LNCaP clone FGC (cell line): Measurements from ENCODE around the gene CYP27B1.

Source experiments
- DNase-seq: peaks from one replicate; pipeline ENCODE4 v3.0.0-alpha.2; 2011; ENCODE audit warnings: low read depth
- H3K4me3 ChIP-seq: 2 replicates; pipeline ENCODE4 v1.5.1; 2011; ENCODE audit warnings: mild to moderate bottlenecking, low read depth, low read length, control low read depth
- CTCF ChIP-seq: IDR thresholded peaks from 2 replicates; pipeline ENCODE4 v1.5.1; 2012; ENCODE audit warnings: mild to moderate bottlenecking; ENCODE audit not compliant: control insufficient read depth, insufficient read depth; ENCODE audit errors: extremely low read depth

CYP27B1 gene

GRCh38 chr12:57735198-57735855, 31.6 kb downstream of the CYP27B1 start:
- DNase-seq: no peak
- no peak overlapping the region for H3K4me3 ChIP-seq
- TF ChIP-seq CTCF: no peak

GRCh38 chr12:57734591-57734990, 32.3 kb downstream of the CYP27B1 start:
- H3K4me3 ChIP-seq: no peak overlapping the region
- no peak for TF ChIP-seq CTCF
- DNase-seq: no peak

GRCh38 chr12:57733928-57734327, 33.0 kb downstream of the CYP27B1 start:
- TF ChIP-seq CTCF: no peak
- DNase-seq: no peak
- no peak overlapping the region for H3K4me3 ChIP-seq

GRCh38 chr12:57732726-57733593, 33.9 kb downstream of the CYP27B1 start:
- no peak for TF ChIP-seq CTCF
- no peak for DNase-seq
- H3K4me3 ChIP-seq: no peak overlapping the region

GRCh38 chr12:57732270-57732669, 34.6 kb downstream of the CYP27B1 start:
- no peak for TF ChIP-seq CTCF
- no peak for DNase-seq
- no peak overlapping the region for H3K4me3 ChIP-seq

- no peak for DNase-seq
- no peak overlapping the region for H3K4me3 ChIP-seq
Observed at GRCh38 chr12:57731411-57732080, 35.3 kb downstream of the CYP27B1 start.

More at GRCh38 chr12:57731411-57732080, 35.3 kb downstream of the CYP27B1 start:
- no peak for TF ChIP-seq CTCF
